ENCODE results near the gene NANOS2.
"Not testable (repeated sequence)": the region's sequence is repeated elsewhere in the genome, so short reads cannot be mapped to it uniquely, and the experiment has no call there.

NANOS2 gene

DNA sequence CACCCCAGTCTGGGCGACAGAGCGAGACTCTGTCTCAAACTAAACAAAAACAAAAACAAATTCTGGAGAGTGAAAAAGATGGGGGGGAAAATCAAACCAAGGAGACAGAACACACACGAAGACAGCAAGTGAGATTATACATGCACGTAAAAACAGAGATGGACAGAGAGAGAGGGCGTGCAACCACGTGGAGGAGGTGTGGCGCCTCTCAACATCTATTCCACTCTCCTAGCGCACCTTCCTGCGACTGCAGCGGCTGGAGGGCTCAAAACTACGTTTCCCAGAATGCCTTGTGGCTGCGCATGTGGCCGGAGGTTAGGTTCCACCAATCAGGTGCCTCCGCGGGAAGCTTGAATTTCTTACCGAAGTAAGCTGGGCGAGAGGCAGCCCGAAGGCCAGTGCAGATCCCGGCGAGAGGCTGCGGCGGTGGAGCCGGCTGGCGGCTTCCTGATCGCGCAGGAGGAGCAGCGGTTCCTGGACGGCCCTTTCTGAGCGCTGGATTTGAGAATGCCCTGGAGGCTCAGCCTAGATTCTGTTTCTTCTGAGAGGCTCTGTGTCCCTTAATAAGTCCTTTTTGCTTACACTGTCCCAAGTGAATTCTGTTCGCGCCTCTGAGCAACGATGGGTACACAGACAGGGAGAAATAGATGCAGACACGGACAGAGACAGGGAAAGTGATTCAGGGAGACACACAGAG lies 13.1 kb upstream of the NANOS2 start:
- peak; percentile 95 for DNase-seq

DNA sequence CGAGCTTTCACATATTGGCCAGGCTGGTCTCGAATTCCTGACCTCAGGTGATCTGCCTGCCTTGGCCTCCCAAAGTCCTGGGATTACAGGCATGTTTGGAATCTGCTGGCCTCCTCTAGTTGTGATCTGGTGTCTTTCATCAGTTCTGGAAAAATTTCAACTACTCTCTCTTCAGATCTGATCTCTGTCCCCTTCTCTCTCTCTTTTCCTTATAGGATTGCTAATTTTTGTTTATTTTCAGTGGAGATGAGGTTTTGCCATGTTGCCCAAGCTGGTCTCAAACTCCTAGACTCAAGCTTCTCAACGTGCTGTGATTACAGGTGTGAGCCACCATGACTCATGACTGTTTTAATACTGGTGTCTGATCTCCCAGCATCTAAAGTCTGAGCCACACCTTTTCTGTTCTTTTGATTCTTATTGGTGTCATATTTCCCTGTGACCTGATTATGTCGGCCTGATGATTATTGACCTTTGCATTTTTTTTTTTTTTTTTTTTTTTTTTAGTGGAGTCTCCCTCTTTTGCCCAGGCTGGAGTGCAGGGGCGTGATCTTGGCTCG lies 10.4 kb upstream of the NANOS2 start:
- DNase-seq = no peak

DNA sequence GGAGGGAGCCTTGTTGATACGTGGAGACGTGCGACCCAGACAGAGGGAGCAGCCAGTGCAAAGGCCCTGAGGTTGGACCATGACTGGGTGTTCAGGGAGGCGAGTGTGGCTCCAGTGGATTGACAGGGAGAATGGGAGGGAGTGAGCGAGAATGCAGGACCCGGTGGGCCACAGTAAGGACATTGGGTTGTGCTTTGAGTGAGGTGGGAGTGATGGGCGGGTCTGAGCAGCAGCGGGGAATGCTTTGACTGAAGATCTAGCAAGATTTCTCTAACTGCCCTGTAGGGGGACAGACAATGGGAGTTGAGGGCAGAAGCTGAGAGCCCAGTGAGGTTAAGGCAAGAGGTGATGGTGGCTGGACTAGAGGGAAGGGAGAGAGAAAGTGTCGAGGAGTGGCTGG lies 7.7 kb upstream of the NANOS2 start:
- DNase-seq = no peak

DNA sequence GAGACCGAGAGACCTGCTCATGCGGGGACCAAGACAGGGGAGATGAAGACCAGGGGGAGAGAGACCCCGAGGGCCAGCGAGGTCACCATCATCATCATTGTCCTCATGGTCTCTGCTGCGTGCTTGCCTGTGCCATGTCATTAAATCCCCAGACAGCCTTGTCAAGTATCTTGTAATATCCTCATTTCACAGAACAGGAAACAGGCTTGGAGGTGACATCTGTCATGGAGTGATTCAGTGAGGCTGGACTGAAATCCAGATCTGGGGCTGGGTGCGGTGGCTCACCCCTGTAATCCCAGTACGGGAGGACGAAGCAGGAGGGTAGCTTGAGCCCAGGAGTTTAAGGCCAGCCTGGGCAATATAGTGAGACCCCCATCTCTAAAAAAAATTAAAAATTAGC lies 5.9 kb upstream of the NANOS2 start:
- no peak for DNase-seq

DNA sequence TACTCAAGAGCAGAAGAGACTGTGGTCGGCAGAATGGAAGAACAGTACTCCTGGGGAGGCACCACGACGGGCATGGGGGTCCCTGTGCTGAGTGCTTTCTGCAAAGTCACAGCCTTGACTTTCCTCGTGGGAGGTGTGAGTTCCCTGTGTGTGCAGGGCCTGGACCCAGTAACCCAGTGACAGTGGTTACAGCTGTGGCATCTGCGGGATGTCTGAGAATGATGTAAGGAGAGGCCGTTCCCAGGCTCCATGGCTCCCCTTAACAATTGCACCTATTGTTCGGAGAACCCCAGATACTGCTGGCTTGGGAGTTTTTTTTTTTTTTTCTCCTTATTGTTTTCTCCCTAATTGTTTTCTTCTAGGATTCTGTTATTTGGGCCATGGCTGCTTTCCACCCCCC lies 5.1 kb upstream of the NANOS2 start:
- DNase-seq = no peak

DNA sequence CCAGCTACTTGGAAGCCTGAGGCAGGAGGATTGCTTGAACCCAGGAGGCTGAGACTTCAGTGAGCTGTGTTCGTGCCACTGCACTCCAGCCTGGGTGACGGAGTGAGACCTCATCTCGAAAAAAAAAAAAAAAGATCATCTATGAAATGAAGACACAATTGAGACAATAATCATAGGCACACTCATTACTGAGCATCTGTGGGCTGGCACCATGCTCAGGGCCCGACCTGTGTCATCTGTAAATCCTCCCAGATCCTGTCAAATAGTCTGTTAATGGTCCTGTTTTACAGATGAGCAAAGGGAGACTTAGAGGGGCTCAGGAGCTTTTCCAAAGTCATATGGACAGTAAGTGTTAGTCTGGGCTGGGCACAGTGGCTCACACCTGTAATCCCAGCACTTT lies 4.1 kb upstream of the NANOS2 start:
- no peak for DNase-seq

DNA sequence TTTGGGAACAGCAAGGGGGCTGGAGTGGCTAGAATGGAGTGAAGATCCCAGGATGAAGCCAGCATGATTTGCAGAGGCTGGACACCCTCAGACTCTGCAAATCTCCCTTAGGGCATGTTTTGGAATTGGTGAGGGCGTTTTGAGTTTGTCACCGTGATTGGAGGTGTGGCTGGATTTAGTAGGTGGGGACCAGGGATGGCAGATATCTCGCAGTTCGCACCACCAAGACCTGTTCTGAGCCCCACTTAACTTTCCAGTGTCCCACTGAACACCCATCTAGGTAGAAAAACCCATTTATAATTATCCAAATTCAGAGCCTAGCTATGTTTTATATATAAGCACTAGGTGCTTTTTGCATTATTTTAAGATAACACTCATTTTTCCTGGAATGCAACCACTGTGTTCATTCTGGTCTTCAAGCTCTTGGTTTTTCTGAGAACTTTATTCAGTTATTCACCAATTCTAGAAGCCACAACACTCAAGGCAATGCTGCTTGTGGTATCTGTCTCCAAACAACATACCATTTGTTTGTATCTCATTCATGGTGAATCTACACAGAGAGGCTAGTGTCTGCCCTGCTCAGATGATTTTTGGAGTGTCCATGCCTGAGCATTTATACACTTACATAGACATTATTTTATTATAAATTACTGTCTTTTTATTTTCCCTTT lies 3.0 kb upstream of the NANOS2 start:
- no peak for DNase-seq

DNA sequence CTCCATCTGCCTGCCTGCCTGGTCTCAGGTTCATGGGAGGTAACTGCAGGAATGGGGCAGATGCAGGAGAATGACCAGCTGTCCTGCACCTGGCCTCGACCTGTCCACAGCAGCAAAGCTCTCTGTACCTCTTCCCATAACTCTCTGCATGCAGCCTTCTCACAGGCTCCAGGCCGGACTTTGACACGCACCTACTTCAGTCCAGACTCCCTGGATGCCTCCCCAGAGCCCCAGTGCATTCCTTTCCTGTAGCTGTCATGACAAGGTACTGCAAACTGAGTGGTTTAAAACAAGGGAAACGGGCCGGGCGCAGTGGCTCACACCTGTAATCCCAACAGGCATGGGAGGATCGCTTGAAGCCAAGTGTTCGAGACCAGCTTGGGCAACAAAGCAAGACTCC lies 3.3 kb downstream of the NANOS2 start:
- DNase-seq = no peak

DNA sequence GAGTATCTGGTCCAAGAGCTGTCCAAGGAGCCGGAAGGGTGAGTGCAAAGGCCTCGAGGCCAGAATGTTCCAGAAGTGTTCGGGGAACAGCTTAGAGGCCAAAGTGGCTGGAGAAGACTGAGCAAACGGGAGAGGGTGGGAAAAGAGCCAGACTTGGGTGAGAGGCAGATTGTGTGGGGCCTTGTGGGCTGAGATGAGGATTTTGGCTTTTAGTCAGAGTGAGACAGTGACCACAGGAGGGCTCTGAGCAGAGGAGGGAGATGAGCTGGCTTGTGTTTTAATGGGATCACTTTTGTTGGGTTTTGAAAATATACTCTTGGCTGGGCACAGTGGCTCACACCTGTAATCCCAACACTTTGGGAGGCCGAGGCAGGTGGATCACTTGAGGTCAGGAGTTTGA lies 5.6 kb downstream of the NANOS2 start:
- DNase-seq = no peak

DNA sequence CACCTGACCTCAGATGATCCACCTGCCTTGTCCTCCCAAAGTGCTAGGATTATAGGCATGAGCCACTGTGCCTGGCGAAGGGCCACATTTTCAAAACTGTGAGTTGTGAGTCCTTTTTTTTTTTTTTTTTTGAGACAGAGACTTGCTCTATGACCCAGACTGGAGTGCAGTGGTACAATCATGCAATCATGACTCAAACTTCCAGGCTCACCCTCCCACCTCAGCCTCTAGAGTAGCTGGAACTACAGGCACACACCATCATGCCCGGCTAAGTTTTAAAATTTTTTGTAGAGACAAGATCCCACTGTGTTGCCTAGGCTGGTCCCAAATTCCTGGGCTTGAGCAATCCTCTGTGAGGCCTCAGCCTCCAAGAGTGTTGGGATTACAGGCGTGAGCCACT lies 8.4 kb downstream of the NANOS2 start:
- no peak for DNase-seq

DNA sequence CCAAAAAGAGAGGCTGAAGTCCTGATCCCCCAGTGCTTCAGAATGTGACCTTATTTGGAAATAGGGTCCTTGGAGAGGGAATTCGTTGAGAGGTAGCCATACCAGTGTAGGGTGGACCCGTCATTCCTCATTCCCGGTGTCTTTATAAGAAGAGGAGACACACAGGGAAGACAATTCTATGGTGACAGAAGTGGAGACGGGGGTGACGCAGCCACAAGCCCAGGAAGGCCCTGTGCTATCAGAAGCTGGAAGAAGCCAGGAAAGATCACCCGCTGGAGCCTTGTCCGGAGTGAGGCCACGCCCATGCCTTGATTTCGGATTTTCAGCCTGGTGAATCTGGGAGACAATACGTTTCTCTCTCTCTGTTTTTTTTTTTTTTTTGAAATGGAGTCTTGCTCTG lies 9.6 kb downstream of the NANOS2 start:
- DNase-seq = no peak

DNA sequence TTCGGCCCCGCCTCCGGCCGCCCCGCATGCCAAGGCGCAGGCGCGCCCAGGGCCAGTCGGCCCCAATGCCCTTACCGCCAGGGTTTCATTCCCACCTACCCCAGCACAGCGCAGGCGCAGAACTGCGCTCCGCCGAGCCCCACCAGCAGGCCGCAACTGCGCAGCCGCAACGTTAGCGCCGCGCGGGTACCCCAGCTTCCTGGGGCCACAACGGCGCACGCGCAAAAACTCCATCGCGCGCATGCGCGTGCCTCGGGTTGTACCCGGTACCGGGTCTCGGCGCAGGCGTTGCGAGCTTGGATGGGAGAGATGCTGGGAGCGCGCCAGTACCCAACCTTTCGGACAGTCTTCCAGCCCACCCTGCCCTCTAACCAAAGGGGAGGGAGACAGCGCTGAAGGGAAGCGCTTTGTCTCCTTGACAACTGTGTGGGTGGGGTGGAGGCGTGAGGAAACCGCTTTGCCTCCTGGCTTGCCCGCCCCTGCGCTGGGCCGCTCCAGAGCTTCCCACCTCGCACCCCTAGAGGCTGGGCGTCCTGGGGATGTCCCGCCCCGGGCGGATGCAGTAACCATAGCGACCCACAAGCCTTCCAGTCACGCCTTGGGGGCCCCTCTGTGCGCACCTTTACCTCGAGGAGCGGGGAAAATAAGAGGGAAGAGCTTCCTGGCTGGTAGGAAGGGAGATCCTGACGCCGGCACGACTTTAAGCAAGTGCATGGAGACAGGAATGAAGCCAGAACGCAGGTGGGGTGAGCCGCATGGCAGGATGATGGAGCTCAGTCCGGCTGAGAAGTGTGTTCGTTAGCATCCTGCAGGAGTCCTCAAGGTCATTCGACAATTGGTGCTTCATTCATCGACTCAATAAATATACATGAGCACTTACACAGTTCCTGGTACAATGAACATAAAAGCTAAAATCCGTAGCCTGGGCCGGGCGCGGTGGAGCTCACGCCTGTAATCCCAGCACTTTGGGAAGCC lies 11.6 kb downstream of the NANOS2 start:
- DNase-seq = peak; percentile 100

DNA sequence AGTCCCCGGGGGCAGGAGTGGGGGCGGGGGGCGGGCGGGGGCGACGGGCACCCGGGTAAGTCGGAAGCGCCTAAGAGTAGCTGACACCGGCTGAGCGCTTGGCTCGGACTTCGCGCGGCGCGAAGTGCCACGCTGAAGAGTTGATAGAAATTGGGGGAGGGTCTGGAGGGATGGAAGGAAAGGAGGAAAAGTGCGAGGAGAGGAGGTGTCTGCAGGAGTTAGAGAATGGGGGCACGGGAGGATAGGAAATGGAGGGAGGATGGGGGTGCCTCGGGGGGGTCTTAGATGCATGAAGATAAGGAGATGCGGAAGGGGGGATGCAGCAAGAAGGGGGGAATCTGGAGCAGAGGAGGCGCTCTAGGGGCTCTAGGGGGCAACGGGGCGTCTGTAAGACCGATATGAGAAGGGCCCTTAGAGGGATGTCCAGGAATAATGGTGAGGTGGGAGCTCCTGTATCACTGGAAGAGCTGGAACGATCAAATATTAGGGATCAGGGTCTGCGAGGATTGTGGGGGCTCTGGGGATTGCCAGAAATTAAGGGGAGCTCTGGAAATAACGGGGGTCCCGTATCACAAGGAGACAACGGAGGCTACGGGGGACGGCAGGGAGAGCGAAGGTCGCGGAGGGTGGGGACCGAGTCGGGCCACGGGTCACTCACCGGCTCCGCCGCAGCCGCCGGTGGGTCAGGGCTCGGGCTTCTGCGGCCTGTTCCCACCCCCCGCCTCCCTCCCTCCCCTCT lies 12.5 kb downstream of the NANOS2 start, which contains the start of gene MYPOP:
MYPOP (minus strand) TSS at position 702 of the 739 bp plus-strand sequence. CDS start 840 bp downstream, outside the sequence.
- no peak for DNase-seq

DNA sequence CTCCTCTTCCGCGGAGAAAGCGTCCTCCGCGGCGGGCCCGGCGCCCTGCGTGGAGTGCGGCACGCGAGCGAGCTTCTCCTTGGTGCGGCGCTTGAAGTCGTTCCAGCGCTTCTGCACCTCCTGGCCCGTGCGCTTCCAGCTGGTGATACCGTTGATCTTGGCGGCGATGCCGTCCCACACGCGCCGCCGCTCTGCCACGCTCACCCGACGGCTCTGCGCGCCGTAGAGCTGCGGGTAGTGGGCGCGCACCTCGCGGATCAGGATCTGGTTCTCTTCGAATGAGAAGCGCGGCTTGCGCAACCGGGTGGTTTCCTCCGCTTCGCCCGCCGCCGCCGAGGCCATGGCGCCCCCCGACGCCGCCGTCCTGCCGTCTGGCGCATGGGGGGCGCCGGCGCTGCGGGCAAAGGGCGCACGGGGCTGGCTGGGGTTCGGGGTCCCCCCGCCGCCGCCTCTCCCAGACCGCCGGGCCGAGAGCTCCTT lies 13.1 kb downstream of the NANOS2 start:
- DNase-seq = peak; percentile 70

DNA sequence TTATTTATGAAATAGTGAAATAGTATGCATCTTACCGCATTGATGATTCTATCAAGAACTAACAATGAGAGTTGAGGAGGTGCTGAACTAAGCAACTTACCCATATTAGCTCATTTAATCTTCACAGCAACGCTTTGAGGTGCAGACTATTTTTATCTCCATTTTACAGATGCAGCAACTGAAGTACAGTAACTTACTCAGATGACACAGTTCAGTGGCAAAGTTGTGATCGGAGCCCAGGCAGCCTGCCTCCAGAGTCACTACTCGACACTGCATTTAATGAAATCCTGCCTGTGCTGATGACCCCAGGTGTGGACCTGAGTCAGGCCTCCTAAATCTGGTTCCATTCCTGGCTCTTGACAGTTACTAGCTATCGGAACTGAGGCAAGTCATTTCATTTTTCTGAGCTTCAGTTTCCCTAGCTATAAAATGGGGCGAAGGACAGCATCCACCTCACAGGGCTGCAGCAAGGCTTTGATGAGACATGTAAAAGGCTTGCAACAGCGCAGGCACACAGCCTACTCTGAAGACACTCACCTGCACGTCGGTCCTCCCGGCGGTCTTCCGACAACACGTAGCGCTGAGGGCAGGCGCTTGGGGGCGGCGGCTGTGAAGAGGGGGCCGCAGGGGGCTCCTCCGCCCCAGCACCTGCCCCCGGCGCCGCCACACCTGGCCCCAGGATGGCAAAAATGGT lies 13.7 kb downstream of the NANOS2 start:
- DNase-seq = no peak

DNA sequence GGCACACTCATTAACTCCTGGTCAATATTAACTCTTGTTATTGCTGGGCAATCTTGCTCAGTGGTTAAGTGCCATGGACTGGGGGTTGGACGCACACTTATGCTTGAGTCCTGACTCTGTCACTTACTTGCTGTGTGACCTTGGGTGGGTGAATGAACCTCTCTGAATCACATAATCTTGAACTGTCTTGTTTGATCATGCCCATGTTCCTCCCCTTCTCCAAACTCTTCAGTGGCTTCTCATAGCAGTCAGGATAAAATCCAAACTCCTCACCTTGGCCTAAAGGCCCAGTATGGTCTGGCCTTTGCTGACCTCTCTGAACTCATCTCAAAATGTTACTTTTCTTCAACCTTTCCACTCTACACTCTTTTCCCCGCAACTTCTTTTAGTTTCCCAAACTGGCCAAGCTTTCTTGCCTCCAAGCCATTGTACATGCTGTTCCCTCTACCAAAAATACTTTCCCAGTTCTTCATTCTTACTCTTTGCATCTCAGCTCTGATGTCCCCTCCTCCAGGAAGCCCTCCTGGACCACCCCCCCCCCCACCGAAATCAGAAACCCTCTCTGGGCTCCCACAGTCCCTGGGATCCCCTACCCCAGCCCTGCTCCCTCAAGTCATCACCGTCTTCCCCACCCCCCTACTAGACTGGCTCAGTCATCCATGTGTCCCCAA lies 14.5 kb downstream of the NANOS2 start:
- no peak for DNase-seq

DNA sequence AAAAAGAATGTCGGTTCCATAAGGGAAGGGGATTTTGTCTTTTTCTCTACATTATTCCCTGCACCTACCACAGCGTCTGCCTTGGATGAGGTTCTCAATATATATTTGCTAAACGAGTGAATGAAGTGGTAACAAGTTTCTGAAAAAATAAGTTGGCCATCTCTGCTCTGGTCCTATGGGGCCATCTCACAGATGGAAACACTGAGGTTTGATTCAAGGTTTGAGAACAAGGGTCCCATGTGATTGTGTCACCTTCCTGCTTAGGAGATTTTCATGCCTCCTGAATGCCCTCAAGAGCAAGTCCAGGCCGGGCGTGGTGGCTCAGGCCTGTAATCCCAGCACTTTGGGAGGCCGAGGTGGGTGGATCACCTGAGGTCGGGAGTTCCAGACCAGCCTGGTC lies 15.3 kb downstream of the NANOS2 start:
- DNase-seq = no peak

DNA sequence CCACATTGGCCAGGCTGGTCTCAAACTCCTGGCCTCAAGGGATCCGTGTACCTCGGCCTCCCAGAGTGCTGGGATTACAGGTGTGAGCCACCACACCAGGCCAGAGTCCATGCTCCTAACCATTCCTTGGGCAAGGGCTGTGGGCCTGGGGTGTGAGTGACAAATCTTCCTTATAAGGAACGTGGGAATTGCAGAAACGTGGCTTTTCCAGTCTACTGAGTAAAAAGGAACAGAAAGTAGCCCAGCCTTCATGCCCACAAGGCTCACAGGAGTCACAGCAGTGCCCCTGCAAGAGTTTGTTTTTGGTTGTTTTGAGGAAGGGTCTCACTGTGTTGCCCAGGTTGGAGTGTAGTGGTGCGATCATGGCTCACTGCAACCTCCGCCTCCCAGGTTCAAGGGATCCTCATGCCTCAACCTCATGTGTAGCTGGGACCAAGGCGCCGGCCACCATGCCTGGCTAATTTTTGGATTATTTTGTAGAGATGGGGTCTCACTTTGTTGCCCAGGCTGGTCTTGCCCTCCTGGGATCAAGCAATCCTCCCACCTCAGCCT lies 17.2 kb downstream of the NANOS2 start:
- DNase-seq = no peak

DNA sequence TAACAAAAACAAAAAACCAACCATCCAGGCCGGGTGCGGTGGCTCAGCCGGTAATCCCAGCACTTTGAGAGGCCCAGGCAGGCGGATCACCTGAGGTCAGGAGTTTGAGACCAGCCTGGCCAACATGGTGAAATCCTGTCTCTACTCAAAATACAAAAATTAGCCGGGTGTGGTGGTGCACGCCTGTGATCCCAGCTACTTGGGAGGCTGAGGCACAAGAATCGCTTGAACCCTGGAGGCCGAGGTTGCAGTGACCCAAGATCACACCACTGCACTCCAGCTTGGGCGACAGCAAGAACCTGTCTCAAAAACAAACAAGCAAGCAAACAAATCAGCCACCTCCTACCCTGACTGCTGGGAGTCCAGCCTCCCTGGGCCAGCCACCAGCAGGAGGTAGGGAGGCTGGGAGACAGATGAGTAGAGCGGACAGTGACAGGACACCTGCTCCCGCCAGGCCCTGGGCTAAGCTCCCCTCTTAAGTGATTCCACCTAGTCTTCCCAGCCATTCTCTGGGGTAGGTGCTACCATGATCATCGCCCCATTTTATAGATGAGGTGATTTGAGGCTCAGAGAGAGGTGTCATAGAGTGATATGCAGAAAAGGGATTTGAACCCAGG lies 18.5 kb downstream of the NANOS2 start:
- DNase-seq = not testable (repeated sequence)

DNA sequence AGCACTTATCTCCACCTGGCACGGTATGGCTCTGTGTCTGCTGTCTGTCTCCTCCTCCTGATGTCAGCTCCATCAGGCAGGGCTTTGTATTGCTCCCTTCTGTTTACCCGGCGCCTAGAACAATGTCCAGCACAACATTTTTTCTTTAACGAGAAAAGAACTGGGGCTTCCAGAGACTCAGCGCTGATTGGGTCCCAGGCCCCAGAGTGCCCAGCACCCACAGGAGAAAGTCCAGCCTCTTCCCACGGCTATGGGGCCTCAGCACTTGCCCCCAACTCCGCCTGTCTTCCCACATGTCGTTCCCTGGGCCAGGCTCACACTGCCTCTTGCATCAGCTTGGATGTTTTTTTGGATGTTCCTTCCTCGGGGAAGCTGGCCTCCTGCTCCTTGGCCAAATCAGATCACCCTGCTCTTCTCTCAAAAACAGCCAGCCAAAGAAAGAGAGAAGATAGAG lies 19.0 kb downstream of the NANOS2 start:
- DNase-seq = no peak

All from activated effector memory CD4-positive, alpha-beta T cell treated with anti-CD3 and anti-CD28 coated beads, Interleukin-2, amount 50 U/mL, for 16 hours (primary cell).